CD4-positive, alpha-beta T cell treated with Interleukin-12 subunit alpha and Interleukin-12 subunit beta, for 1 hour (primary cell): ENCODE results near the gene BRD9.

Source experiments
- DNase-seq: peaks from one replicate; pipeline ENCODE4 v3.0.0-alpha.2; 2020

Gene BRD9

DNA sequence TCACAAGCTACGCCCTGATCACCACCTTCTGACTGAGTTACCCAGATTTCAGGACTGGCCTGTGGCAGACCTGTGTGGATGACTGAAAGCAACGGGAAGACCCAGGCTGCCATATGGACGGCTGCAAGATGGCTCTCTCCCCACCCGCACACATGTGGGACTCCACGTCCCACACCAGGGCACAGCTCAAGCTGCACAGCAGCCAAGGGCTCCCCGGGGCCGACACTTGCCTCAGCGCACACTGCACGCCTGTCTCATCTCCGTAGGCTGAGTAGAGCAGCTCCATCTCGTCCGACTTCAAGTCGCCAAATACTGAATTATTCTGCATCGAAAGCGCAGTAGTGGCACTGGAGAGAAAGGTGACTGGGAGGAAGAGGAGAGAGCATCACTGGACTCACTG lies 14.5 kb downstream of the BRD9 start:
- no peak for DNase-seq

DNA sequence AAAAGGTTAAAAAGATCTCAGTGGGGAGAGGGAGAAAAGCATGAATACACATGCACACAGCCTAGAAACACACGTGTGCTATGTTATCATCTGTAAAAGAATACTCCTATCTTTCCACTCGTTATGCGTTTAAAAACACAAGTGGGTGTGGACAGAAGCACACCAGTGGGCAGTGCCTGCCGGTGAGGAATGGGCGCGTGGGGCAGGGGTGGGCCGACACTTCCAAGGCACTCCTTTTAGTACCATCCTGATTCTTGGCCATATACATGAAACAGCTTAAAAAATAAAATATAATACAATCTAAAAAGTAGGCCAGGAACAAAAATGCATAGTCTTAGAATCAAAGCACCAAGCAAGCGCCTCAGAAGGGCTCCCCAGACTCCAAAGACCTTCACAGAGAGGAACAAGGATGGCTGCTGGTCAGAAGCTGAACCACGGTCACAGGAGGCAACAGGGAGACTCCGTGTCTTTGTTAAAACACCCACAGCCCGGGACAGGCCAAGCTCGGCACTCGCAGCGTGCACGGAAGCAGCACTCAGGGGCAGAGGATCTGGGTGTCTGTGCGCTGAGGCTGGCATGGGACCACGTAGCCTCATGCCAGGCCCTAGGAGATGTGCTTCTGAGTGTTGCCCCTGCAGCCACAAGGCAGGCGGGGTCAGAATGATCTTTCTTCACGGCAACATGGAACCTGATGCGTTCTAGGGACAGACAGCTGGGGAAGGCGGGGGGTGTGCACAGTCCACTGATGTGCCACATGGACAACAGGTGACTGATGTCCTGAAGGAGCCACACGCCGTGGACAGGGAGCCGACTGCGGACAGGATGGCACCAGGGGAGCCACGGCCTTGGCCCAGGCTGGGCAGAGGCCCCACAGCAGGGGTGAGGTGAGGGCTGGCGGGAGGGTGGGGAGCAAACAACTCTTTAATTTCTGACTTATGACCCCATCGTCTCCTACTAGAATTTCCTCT lies 15.9 kb downstream of the BRD9 start:
- no peak for DNase-seq

GRCh38 chr5:875931-876330 lies 16.7 kb downstream of the BRD9 start:
- DNase-seq = no peak

- no peak for DNase-seq
Observed at GRCh38 chr5:873328-873727, 19.3 kb downstream of the BRD9 start.

- no peak for DNase-seq
Observed at GRCh38 chr5:872301-872700, 20.3 kb downstream of the BRD9 start.

DNA sequence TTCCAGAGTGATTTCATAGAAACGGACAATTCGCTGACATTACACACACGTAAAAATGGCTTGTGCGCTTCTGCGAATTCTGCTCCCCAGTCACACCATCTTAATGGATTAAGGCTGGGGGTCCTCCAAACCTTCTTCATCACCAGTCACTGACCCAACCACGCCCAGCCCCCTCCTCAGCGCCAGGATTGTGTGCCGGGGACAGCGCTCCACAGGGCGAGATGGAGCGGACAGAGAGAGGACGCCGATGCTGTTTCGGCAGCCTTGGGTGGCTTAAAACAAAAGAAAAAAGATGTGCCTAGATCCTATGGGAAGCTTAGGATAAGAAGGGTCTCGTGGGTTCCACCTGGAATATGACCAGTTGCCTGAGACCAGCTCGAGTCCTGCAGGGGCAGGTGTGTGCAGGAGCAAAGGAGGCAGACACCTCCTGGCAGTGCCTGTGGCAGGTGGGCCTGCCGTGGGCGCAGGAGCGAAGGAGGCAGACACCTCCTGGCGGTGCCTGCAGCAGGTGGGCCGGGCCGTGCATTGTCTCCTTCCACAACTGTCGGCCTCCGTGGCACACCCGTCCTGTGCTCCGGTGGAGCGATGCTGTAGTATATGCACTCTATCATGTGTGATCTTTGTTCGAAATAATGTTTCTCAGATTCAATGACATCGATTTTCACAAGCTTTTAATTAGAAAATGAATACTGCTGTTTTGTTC lies 20.9 kb downstream of the BRD9 start:
- DNase-seq = no peak

DNA sequence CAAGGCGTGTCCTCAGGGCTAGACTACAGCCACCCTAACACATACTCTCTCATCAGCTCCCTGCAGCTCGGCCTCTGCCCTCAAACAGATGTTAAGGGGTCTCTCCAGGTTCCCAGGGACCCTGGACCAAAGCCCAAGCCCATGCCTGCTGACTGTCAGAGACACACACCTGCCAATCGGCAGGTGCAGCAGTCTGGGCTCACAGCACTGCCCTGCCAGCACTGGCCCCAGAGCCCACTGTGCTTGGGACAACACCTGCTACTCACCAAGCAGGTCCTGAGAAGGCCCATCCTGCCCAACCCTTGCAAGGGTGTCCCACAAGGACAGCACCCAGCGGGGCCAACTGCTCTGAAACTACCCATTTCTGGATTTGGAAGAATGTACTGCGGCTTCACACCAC lies 21.6 kb downstream of the BRD9 start:
- no peak for DNase-seq

- no peak for DNase-seq
Observed at GRCh38 chr5:868428-869135, 24.0 kb downstream of the BRD9 start.

- no peak for DNase-seq
Observed at GRCh38 chr5:867300-867870, 25.2 kb downstream of the BRD9 start.

GRCh38 chr5:865771-866170 lies 26.8 kb downstream of the BRD9 start:
- DNase-seq = no peak

DNA sequence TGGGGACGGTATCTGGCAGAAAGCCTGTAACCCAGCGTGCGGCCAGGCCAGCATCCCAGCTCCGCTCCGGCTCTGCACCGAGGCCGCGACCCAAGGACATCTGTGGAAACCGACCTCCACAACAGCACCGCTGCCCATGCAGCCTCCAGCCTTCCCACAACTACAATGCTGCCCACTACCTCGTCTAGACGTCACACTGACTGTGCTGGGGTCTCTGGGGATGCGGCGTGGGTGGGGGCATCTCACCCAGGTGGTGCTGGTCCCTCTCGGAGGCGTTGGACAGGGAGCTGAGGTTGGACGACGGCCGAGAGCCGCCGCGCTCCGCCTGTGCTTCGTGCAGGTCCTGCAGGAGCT lies 27.5 kb downstream of the BRD9 start:
- DNase-seq = no peak

DNA sequence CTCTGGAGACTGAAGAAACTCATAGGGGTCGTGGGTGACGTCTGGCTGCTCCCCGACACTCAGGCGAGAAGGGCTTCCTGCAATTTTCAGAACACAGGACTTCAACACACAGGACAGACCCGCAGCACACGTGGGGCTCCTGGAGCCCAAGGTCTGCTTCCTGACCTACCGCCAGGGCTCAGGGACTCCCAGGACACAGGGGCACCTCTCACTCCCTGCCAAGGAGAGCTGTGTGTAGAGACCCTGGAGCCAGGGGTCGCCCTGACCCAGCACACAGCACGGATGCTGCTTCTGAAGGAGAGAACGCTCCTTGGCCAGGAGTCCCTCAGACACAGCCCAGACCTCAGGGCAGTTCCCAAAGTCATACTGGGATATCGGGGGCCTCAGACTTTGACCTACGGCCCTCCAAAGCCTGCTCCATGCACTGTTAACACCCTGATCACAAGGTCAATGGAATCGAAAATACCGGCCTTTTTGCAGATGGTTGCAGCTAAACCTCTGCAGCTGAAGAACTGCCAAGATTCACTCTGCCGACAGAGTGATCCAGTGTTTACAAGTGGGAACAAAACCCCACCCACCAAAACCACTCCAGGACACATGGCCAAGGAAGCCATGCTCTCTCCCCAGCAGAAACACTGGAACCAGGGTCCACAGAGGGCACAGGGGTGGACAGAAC lies 28.0 kb downstream of the BRD9 start:
- DNase-seq = no peak

DNA sequence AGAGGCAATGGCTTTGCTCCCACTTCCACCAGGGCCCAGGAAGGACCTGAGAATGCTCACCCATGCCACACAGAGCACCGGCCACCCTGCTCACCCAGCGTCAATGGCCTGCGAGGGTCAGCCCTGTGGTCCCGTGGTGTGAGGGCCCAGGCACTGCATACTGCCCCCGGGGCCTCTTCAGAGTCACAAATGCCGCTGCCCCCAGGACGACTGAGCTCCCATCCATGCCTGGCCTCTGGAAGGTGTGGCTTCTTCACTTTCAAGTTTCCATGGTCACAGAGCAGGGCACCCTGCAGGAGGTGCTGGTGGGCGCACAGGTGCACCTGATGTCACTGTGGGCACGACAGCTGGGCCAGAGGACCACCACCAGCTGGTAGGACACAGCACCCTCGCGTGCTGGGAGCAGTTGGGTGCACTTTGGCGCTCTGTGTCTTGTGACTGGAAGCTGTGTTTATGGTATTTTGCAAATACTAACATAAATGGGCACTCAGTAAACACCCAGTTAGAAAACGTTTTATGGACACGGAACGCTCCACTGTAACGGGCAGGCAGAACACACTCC lies 29.3 kb downstream of the BRD9 start:
- DNase-seq = no peak

DNA sequence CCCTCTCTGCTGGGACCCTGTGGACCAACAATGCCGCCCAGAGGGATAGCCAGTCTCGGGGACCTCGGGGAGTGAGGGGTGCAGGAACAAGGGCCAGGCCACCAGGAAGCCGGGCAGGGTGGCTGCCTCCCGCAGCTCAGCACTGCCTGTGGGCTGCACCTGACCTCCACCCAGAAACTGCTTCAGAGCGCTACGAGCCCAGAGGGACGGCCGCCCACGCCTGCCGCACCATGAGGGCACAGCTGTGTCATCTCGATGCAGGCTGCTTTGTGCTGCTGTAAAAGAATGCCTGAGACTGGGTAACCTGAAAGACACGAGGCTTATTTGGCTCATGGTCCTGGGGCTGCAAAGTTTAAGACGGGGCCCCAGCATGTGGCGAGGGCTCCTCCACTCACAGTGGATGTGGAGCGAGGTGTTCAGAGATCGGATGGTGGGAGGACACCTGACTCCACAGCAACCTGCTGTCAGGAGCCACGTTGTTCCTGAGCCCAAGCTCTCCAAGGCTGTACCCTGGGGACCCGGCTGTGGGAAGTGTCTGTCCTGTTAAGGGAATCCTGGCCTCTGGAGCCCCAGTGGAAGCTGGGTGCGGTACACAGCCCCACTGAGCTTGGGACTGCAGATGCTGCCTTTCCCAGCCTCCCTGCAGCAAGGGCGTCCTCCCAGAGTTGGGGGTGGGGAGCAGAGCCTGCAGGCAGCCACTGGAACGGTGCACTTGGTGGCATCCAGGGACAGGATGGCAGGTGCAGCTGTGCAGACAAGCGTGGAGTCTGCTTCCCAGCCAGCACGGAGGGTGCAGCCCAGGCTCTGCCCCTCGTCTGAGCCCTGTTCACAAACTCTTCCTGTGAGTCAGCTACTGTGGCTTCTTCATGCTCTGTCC lies 30.0 kb downstream of the BRD9 start:
- DNase-seq = no peak

GRCh38 chr5:861442-862366 lies 30.9 kb downstream of the BRD9 start:
- DNase-seq = no peak

GRCh38 chr5:860506-861150 lies 32.0 kb downstream of the BRD9 start:
- DNase-seq = no peak

DNA sequence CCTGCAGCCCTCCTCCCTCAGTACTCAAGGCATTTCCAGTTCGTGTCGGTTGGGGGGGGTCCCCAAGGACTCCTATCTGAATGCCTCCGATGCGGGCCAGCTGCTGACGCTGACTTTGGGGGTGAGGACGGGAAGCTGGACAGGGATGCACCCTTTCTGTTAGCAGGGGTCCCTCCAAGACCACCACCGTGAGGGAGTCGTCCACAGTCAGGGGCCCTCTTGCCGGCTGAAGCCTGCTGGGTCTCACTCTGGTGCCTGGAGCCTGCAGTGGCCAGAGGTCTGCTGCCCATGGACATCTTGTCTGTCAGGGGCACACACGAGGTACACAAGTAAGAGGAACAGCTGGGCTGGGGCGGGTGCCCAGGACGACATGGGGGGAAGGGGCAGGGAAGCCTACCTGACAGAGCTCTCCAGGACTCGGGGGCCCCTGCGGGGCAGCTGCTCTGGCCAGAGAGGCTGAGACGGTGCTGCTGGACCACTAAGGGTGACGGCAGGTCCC lies 32.8 kb downstream of the BRD9 start:
- no peak for DNase-seq

- DNase-seq = no peak
Observed at GRCh38 chr5:859391-859790, 33.2 kb downstream of the BRD9 start.

DNA sequence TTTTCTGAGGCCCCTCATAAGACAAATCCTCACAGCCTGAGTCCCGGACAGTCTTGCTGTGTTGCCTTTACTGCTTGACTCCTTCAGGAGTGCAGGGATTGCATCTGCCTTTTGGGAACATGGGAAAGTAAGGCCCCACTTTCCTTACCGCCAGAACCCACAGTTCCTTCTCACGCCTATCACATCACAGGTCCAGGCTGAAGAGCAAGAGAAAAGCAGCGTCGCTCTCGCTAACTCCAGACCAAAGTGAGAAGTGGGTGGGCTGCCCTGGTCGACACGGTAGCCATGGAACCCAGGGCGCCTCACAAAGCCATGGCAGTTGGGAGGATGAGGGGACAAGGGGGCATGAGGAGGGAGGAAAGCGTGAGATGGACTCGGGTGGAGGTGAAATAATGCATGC lies 33.9 kb downstream of the BRD9 start:
- DNase-seq = no peak
